ENCODE results near the gene TRUB1.

Gene TRUB1

GRCh38 chr10:114992189-114992775 is 54.3 kb downstream of the TRUB1 start:
- no peaks in the 10 kb centered on the region for H3K4me1 ChIP-seq (ENCODE audit: control insufficient read depth, insufficient read depth, low read length)
- H3K36me3 ChIP-seq (ENCODE audit: control insufficient read depth, insufficient read depth, low read length) = no peaks in the 10 kb centered on the region
- no peak overlapping the region for H3K27ac ChIP-seq (ENCODE audit: low read depth, low read length)
- H3K4me3 ChIP-seq (ENCODE audit: low read length) = no peak overlapping the region
- no peak overlapping the region for H3K9ac ChIP-seq (ENCODE audit: low read length)
- H3K27me3 ChIP-seq (ENCODE audit: control insufficient read depth, insufficient read depth, low read length) = no peaks in the 10 kb centered on the region

GRCh38 chr10:114995468-114996247 is 57.7 kb downstream of the TRUB1 start:
- no peak overlapping the region for H3K4me3 ChIP-seq (ENCODE audit: low read length)
- no peaks in the 10 kb centered on the region for H3K27me3 ChIP-seq (ENCODE audit: control insufficient read depth, insufficient read depth, low read length)
- H3K4me1 ChIP-seq (ENCODE audit: control insufficient read depth, insufficient read depth, low read length) = no peaks in the 10 kb centered on the region
- H3K9ac ChIP-seq (ENCODE audit: low read length) = no peak overlapping the region
- H3K27ac ChIP-seq (ENCODE audit: low read depth, low read length) = no peak overlapping the region
- no peaks in the 10 kb centered on the region for H3K36me3 ChIP-seq (ENCODE audit: control insufficient read depth, insufficient read depth, low read length)

- H3K4me1 ChIP-seq (ENCODE audit: control insufficient read depth, insufficient read depth, low read length) = peaks cover 2% of the 10 kb centered on the region
- no peak overlapping the region for H3K4me3 ChIP-seq (ENCODE audit: low read length)
- no peak overlapping the region for H3K9ac ChIP-seq (ENCODE audit: low read length)
- no peaks in the 10 kb centered on the region for H3K36me3 ChIP-seq (ENCODE audit: control insufficient read depth, insufficient read depth, low read length)
- H3K27ac ChIP-seq (ENCODE audit: low read depth, low read length) = no peak overlapping the region
- no peaks in the 10 kb centered on the region for H3K27me3 ChIP-seq (ENCODE audit: control insufficient read depth, insufficient read depth, low read length)
Measured at GRCh38 chr10:114996542-114996941, 58.5 kb downstream of the TRUB1 start.

- no peak overlapping the region for H3K4me3 ChIP-seq (ENCODE audit: low read length)
- no peaks in the 10 kb centered on the region for H3K27me3 ChIP-seq (ENCODE audit: control insufficient read depth, insufficient read depth, low read length)
- H3K4me1 ChIP-seq (ENCODE audit: control insufficient read depth, insufficient read depth, low read length) = peaks cover 2% of the 10 kb centered on the region
- no peaks in the 10 kb centered on the region for H3K36me3 ChIP-seq (ENCODE audit: control insufficient read depth, insufficient read depth, low read length)
- H3K9ac ChIP-seq (ENCODE audit: low read length) = no peak overlapping the region
- no peak overlapping the region for H3K27ac ChIP-seq (ENCODE audit: low read depth, low read length)
Measured at GRCh38 chr10:114998993-114999392, 61.0 kb downstream of the TRUB1 start.

- H3K27ac ChIP-seq (ENCODE audit: low read depth, low read length) = no peak overlapping the region
- H3K4me3 ChIP-seq (ENCODE audit: low read length) = peak overlapping the region; percentile 26
- no peaks in the 10 kb centered on the region for H3K36me3 ChIP-seq (ENCODE audit: control insufficient read depth, insufficient read depth, low read length)
- peaks cover 2% of the 10 kb centered on the region for H3K4me1 ChIP-seq (ENCODE audit: control insufficient read depth, insufficient read depth, low read length)
- H3K27me3 ChIP-seq (ENCODE audit: control insufficient read depth, insufficient read depth, low read length) = no peaks in the 10 kb centered on the region
- H3K9ac ChIP-seq (ENCODE audit: low read length) = no peak overlapping the region
Measured at GRCh38 chr10:115001506-115002381, 63.7 kb downstream of the TRUB1 start.

- Histone ChIP-seq H3K27me3 (ENCODE audit: control insufficient read depth, insufficient read depth, low read length) (no peaks in the 10 kb centered on the region), H3K4me3 (ENCODE audit: low read length) (no peak overlapping the region), H3K4me1 (ENCODE audit: control insufficient read depth, insufficient read depth, low read length) (peaks cover 2% of the 10 kb centered on the region), H3K9ac (ENCODE audit: low read length) (no peak overlapping the region), H3K36me3 (ENCODE audit: control insufficient read depth, insufficient read depth, low read length) (no peaks in the 10 kb centered on the region), H3K27ac (ENCODE audit: low read depth, low read length) (no peak overlapping the region)
Measured at GRCh38 chr10:115003396-115003795, 65.4 kb downstream of the TRUB1 start.

GRCh38 chr10:115004236-115004862 is 66.4 kb downstream of the TRUB1 start:
- H3K36me3 ChIP-seq (ENCODE audit: control insufficient read depth, insufficient read depth, low read length) = no peaks in the 10 kb centered on the region
- peaks cover 2% of the 10 kb centered on the region for H3K4me1 ChIP-seq (ENCODE audit: control insufficient read depth, insufficient read depth, low read length)
- H3K4me3 ChIP-seq (ENCODE audit: low read length) = no peak overlapping the region
- H3K9ac ChIP-seq (ENCODE audit: low read length) = no peak overlapping the region
- H3K27me3 ChIP-seq (ENCODE audit: control insufficient read depth, insufficient read depth, low read length) = no peaks in the 10 kb centered on the region
- no peak overlapping the region for H3K27ac ChIP-seq (ENCODE audit: low read depth, low read length)

GRCh38 chr10:115005771-115006170 is 67.8 kb downstream of the TRUB1 start:
- Histone ChIP-seq H3K4me1 (ENCODE audit: control insufficient read depth, insufficient read depth, low read length) (peaks cover 2% of the 10 kb centered on the region), H3K36me3 (ENCODE audit: control insufficient read depth, insufficient read depth, low read length) (no peaks in the 10 kb centered on the region), H3K27ac (ENCODE audit: low read depth, low read length) (no peak overlapping the region), H3K4me3 (ENCODE audit: low read length) (no peak overlapping the region), H3K27me3 (ENCODE audit: control insufficient read depth, insufficient read depth, low read length) (no peaks in the 10 kb centered on the region), H3K9ac (ENCODE audit: low read length) (no peak overlapping the region)

- H3K4me1 ChIP-seq (ENCODE audit: control insufficient read depth, insufficient read depth, low read length) = no peaks in the 10 kb centered on the region
- no peak overlapping the region for H3K9ac ChIP-seq (ENCODE audit: low read length)
- H3K27me3 ChIP-seq (ENCODE audit: control insufficient read depth, insufficient read depth, low read length) = no peaks in the 10 kb centered on the region
- H3K4me3 ChIP-seq (ENCODE audit: low read length) = no peak overlapping the region
- no peak overlapping the region for H3K27ac ChIP-seq (ENCODE audit: low read depth, low read length)
- no peaks in the 10 kb centered on the region for H3K36me3 ChIP-seq (ENCODE audit: control insufficient read depth, insufficient read depth, low read length)
Measured at GRCh38 chr10:115018185-115018931, 80.4 kb downstream of the TRUB1 start.

- H3K4me1 ChIP-seq (ENCODE audit: control insufficient read depth, insufficient read depth, low read length) = no peaks in the 10 kb centered on the region
- no peaks in the 10 kb centered on the region for H3K36me3 ChIP-seq (ENCODE audit: control insufficient read depth, insufficient read depth, low read length)
- no peak overlapping the region for H3K4me3 ChIP-seq (ENCODE audit: low read length)
- no peaks in the 10 kb centered on the region for H3K27me3 ChIP-seq (ENCODE audit: control insufficient read depth, insufficient read depth, low read length)
- no peak overlapping the region for H3K9ac ChIP-seq (ENCODE audit: low read length)
- no peak overlapping the region for H3K27ac ChIP-seq (ENCODE audit: low read depth, low read length)
Measured at GRCh38 chr10:115020449-115020848, 82.5 kb downstream of the TRUB1 start.

- no peak overlapping the region for H3K4me3 ChIP-seq (ENCODE audit: low read length)
- H3K36me3 ChIP-seq (ENCODE audit: control insufficient read depth, insufficient read depth, low read length) = no peaks in the 10 kb centered on the region
- H3K9ac ChIP-seq (ENCODE audit: low read length) = no peak overlapping the region
- no peak overlapping the region for H3K27ac ChIP-seq (ENCODE audit: low read depth, low read length)
- H3K4me1 ChIP-seq (ENCODE audit: control insufficient read depth, insufficient read depth, low read length) = no peaks in the 10 kb centered on the region
- H3K27me3 ChIP-seq (ENCODE audit: control insufficient read depth, insufficient read depth, low read length) = no peaks in the 10 kb centered on the region
Measured at GRCh38 chr10:115022733-115023132, 84.7 kb downstream of the TRUB1 start.

All from rectal smooth muscle tissue (tissue), 1 donor.